ENCODE data around the gene HSD11B2. TPM values are rescaled to one million over a fixed set of nuclear protein-coding genes. Genes with fewer than 3 reads are reported as not detected.

HSD11B2 gene
- total and polyA plus RNA-seq, 2 of the 8 experiments (the other 6 are each of a cell fraction or from before 2014, with no cell fraction given), result 28.7 to 32.9 TPM

DNA sequence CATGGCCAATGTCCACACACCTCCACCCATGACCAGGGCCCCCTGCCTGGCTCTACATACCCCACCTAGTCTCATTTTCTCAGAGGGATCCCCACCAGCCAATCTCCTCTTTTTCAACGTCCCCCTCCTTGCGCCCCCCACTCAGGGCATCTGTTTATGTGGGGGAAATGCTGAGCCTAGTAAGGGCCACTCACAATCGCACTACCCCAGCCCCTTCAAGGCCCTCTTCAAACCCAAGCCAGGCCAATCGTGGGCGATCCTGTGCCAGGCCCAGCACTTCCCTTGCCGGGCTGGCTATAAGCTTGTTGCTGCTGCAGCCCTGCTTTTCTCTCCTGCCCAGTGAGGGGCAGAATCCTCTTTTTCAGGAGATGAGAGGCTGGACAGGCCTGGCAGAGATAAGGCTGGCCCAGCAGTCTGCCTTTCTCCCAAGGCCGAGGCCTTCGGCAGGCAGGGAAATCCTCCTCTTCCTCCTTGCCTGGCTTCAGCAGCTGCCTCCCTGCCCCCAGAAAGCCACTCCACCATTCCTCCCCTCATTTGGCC, 16.1 kb downstream of the HSD11B2 start:
- H3K9ac ChIP-seq (replicated peaks in 1 of 4; ENCODE audit: extremely low read depth in 1 of 4, low read depth in 3 of 4, low read length in 3 of 4), result no peak overlapping the region
- no peak overlapping the region for H2BK5ac ChIP-seq (ENCODE audit: low read depth, low read length)
- H3K56ac ChIP-seq (replicated peaks; ENCODE audit: insufficient read length, low read depth, low read length), result no peak overlapping the region
- H3K18ac ChIP-seq (ENCODE audit: extremely low read depth, low read length), result no peak overlapping the region
- no peak overlapping the region for H2AK5ac ChIP-seq (ENCODE audit: low read depth, low read length)
- no peak for FAIRE-seq
- no peak overlapping the region for H2AFZ ChIP-seq (ENCODE audit: low read length)
- H2BK120ac ChIP-seq (replicated peaks; ENCODE audit: low read depth, low read length), result no peak overlapping the region
- POLR2A ChIA-PET (ENCODE audit: partially characterized antibody), result interaction anchor here (1.1 to 8.5 kb wide), 4 partner anchors 9 to 98 kb away, joined by 3 to 67 read pairs (median 4); partner anchors contain the start of gene HSD11B2
- no peak overlapping the region for H3K4me2 ChIP-seq (ENCODE audit: insufficient read depth in 1 of 2, low read depth in 2 of 2, low read length in 2 of 2)
- CTCF ChIA-PET (ENCODE audit: partially characterized antibody), result interaction anchor here (0.9 to 28.6 kb wide), 14 partner anchors 3 to 187 kb away, joined by 3 to 683 read pairs (median 5); partner anchors contain the start of genes HSD11B2, TPPP3 and ZDHHC1
- H3K79me2 ChIP-seq (ENCODE audit: control insufficient read depth in 1 of 2, insufficient read depth in 2 of 2, low read length in 2 of 2), result no peaks in the 10 kb centered on the region
- no peak overlapping the region for H3K23ac ChIP-seq (ENCODE audit: insufficient read length)
- H3K27ac ChIP-seq (ENCODE audit: low read depth, low read length), result no peak overlapping the region
- no peak overlapping the region for H3K4me3 ChIP-seq (ENCODE audit: extremely low read depth in 1 of 4, insufficient read depth in 2 of 4, low read depth in 3 of 4, low read length in 4 of 4)
- H3K27me3 ChIP-seq (replicated peaks in 1 of 4; ENCODE audit: control insufficient read depth in 3 of 4, extremely low read depth in 1 of 4, insufficient read depth in 3 of 4, low read length in 3 of 4), result no peaks in the 10 kb centered on the region
- H3K4me1 ChIP-seq (replicated peaks in 1 of 4; ENCODE audit: control insufficient read depth in 3 of 4, insufficient read depth in 4 of 4, low read length in 3 of 4), result peaks cover 0 to 8% (median 4%) of the 10 kb centered on the region in 4 experiments; a peak in 5 of 7 replicates
- no peak overlapping the region for H2BK12ac ChIP-seq (ENCODE audit: low read depth, low read length)
- no peaks in the 10 kb centered on the region for H3K23me2 ChIP-seq (ENCODE audit: low read depth, low read length)
- no peak for DNase-seq (ENCODE audit: low read depth in 1 of 2, low spot score in 2 of 2)
- H2BK15ac ChIP-seq (ENCODE audit: low read length), result no peak overlapping the region
- no peak overlapping the region for H4K8ac ChIP-seq (ENCODE audit: extremely low read depth, insufficient read depth, low read length)
- peaks cover 2 to 4% of the 10 kb centered on the region in 2 experiments for H4K20me1 ChIP-seq (replicated peaks in 1 of 2; ENCODE audit: control insufficient read depth in 1 of 2, insufficient read depth in 2 of 2, low read length in 2 of 2)
- no peak overlapping the region for H3K4ac ChIP-seq (replicated peaks; ENCODE audit: insufficient read length, low read depth, low read length)
- H3K36me3 ChIP-seq (ENCODE audit: control insufficient read depth in 2 of 4, insufficient read depth in 4 of 4, low read length in 3 of 4), result peaks cover 0 to 5% (median 0%) of the 10 kb centered on the region in 4 experiments; a peak in 1 of 8 replicates
- H4K91ac ChIP-seq (replicated peaks; ENCODE audit: insufficient read length, low read length), result no peak overlapping the region
- H3K79me1 ChIP-seq (ENCODE audit: low read depth, low read length), result no peaks in the 10 kb centered on the region; the same call in none of the 2 replicates
- H4K5ac ChIP-seq (ENCODE audit: insufficient read length, low read depth, low read length), result no peak overlapping the region
- no peak overlapping the region for H2BK20ac ChIP-seq (ENCODE audit: low read length)
- WGBS, 2 experiments (ENCODE audit: extremely low coverage in 1 of 2, insufficient coverage in 1 of 2, insufficient read length in 1 of 2, insufficient replicate concordance in 2 of 2, low coverage in 1 of 2, low lambda C conversion rate in 2 of 2, missing lambda C conversion rate in 1 of 2), result 93% methylated on average over 8 of the region's 8 CpGs; no CpG with 5 or more reads in 1 of the 2 experiments
- H3K14ac ChIP-seq (ENCODE audit: insufficient read length), result no peak overlapping the region
- H3K9me3 ChIP-seq (ENCODE audit: insufficient read depth in 2 of 2, low read depth in 1 of 2, low read length in 1 of 2), result peaks cover 0 to 4% of the 10 kb centered on the region in 2 experiments; a peak in 1 of 4 replicates
- TF ChIP-seq RXRA (IDR thresholded peaks at IDR 0.05; ENCODE audit: insufficient read depth, low read depth, low read length) (no peak), CREB1 (IDR thresholded peaks at IDR 0.05) (no peak), CBX5 (IDR thresholded peaks at IDR 0.05; ENCODE audit: low read depth, low read length) (no peak), NRF1 (IDR thresholded peaks at IDR 0.05; ENCODE audit: low read depth, low read length) (no peak), SIX5 (IDR thresholded peaks at IDR 0.05; ENCODE audit: low read depth, low read length) (no peak), PHF8 (conservative IDR thresholded peaks at IDR 0.05; ENCODE audit: low read depth, low read length) (no peak), BRCA1 (IDR thresholded peaks at IDR 0.05; ENCODE audit: low read depth, low read length) (no peak), TBP (IDR thresholded peaks at IDR 0.05; ENCODE audit: low read depth, low read length) (no peak), KDM1A (IDR thresholded peaks at IDR 0.05; ENCODE audit: borderline replicate concordance, low read length) (no peak), POU5F1 (IDR thresholded peaks at IDR 0.05; ENCODE audit: low read depth, low read length) (no peak), CTBP2 (IDR thresholded peaks at IDR 0.05; ENCODE audit: borderline replicate concordance, insufficient read depth, insufficient read length, low read length) (no peak)
- TF ChIP-seq, protein P1, sequence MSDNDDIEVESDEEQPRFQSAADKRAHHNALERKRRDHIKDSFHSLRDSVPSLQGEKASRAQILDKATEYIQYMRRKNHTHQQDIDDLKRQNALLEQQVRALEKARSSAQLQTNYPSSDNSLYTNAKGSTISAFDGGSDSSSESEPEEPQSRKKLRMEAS (IDR thresholded peaks at IDR 0.05), result no peak
- TF ChIP-seq, protein P2, sequence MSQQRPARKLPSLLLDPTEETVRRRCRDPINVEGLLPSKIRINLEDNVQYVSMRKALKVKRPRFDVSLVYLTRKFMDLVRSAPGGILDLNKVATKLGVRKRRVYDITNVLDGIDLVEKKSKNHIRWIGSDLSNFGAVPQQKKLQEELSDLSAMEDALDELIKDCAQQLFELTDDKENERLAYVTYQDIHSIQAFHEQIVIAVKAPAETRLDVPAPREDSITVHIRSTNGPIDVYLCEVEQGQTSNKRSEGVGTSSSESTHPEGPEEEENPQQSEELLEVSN (IDR thresholded peaks at IDR 0.05), result no peak
